GM19099 (cell line): Measurements from ENCODE around the gene TMEM214.

Source experiments
- POLR2A ChIP-seq: IDR thresholded peaks from 3 replicates; pipeline ENCODE4 v1.6.1; 2011; ENCODE audit warnings: low read depth; ENCODE audit not compliant: insufficient read length; ENCODE audit errors: extremely low read depth

Gene TMEM214

DNA sequence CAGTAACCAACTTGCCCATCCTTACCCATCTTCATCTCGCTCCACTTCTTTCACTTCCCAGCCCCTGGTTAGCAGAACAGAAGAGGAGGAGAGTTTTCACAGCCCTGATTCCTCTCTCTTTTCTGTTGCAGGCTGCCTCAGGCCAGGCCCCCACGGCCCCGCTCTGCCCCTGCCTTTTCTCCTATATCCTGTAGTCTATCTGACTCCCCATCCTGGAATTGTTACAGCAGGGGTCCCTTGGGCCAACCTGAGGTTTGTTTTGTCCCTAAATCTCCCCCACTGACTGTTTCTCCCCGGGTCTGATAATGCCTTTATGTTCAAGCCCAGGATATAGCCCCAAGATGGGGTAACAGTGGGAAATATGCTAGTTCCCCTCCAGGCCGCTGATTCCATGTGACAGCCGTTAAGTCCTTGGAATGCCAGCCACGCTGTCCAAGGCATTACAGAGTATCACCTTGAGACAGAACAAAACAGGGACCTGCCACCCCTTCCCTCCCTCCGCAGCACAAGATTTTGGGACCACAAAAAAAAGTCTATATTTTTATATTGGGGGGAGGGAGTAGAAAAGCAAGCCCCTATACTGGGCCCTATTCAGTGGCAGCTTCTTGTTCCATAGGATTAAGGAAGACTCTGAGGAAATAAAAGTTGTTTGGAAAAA, 37.3 kb downstream of the TMEM214 start:
- no peak for TF ChIP-seq POLR2A

DNA sequence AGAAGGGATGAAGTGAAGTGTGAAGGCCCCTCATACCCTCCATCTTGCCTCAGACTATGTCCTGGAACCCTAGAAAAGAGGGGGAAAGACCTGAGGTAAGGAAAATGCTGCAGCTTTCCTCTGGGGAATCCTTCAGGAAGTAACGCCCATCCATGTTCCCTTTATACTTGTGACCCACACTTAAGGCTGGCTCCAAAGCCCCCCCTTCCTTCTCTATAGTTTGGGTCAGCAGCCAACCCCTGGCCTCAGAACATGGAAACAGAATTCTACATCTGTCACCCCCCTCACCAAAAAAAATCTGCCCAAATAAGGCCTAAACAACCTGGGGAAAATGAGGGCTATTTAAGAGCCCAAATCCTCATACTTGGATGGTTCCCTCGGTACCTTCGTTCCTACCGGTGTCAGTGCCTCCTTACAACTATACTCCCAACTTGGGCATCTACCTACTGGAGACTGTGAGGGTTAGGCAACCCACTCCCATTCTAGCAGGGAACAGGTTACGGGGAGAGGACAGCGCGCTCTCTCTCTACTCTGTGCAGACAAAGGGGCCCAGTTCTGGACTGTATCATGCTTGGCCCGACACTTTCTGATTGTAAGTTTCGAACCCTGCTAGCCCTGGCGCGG, 38.0 kb downstream of the TMEM214 start:
- no peak for TF ChIP-seq POLR2A

DNA sequence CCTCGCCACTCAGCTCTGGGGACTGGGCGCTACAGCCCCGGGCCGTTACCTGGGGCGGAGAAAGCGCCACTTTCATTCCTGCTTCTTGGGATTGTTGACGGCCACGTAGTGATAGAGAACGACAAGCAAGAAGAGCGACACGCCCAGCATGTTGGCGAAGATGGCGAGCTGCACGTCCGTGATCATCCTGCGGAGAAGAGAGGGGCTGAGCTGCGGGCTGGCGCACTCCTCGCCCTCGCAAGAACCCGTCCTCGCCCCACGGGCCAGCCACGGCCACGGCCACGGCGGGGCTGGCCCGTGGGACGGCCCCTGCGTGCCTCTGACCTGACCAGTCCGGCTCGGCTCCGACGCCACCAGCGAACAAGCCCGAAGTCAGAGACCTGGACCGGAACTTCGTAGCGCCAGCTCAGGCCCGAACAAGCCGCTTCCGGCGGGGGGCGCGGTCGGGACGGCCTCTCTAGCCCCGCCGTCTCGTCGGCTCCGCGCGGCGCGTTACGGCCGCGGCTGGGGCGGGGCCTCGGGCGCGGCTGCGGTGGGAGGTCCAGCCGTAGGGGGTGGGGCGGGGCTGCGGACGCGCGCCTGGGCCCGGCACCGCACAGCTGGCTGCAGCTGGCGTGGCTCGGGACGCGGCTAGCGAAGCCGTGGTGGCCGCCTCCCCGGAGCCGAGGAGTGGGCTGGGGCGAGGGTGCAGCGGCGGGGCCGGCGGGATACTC, 38.7 kb downstream of the TMEM214 start, which contains the start of gene OST4:
Gene OST4 (minus strand): TSS at position 378 of the 713 bp plus-strand sequence.
- peak; percentile 94 for TF ChIP-seq POLR2A

DNA sequence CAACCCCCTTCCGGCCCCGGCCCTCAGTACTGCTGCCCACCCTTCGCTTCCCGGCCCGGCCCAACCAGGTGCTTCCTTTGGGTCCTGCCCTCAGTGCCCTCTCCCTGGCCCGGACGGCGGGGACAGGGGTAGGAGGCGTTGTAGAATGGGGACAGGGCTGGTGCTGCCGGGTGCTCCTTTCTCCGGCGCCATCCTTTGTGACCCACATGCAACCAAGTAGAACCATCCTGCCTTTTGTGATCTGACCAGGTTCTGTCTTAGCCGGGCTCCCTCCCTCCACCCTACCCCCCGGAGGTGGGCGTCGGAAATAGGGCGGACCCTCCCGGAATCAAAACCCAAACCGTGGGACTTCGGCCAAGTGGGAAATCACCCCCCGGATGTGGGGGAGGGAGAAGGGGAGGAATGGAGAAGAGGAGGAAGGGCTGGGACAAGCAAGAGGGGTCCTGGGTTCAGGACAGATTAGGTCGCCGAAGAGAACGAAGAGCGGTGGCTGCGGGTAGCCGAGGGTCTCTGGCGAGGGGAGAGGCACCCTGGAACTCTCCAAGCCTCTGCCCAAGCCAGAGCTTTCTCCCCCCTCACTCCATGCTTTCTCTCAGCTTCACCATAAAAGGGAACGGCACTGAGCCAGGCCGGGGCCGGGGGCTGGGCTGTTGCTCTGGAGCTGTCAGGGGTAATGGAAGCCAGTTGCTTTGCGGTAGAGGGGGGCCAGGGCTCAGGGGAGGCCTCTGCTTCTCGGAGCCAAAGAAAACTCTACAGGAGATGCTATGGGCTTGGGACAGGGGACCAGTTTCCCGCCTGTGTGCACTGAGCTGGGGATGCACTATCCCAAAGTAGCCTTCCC, 39.4 kb downstream of the TMEM214 start:
- TF ChIP-seq POLR2A: no peak

DNA sequence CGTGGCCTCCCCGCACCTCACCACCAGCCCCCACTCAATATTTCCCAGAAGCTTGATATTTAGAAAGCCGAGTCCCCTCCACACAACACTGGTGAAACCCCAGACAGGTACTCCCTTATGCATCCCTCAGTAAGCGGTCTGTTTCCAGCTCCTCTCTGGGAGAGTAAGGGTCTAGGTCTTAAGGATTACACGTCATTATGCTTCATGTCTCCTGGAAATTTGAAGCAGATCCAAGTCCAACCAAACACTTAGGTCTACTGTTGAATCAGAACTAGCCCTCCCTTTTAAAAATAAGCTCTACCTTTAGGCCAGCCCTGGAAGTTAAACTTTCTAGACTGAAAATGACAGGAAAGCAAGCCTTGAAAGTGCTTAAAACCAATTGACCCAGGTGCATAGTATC, 40.2 kb downstream of the TMEM214 start:
- TF ChIP-seq POLR2A: no peak

DNA sequence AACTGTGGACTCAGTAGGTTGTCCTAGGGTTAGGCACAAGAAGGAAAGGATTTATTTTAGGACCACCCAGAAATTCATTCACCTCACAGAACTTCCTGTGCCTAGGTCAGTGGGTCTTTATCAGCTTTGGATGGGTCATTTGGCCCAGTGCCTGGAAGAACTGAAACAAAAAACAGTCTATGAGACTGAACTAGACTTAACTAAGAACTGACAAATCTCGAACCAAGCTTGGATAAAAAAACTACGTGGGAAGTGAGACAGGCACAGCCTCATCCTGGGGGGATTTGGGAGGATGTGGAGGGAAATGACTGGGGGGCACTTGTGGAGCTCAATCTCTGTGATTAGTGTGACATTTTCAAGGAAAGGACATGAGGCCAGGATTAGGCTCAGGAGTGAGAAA, 41.0 kb downstream of the TMEM214 start:
- TF ChIP-seq POLR2A: no peak

DNA sequence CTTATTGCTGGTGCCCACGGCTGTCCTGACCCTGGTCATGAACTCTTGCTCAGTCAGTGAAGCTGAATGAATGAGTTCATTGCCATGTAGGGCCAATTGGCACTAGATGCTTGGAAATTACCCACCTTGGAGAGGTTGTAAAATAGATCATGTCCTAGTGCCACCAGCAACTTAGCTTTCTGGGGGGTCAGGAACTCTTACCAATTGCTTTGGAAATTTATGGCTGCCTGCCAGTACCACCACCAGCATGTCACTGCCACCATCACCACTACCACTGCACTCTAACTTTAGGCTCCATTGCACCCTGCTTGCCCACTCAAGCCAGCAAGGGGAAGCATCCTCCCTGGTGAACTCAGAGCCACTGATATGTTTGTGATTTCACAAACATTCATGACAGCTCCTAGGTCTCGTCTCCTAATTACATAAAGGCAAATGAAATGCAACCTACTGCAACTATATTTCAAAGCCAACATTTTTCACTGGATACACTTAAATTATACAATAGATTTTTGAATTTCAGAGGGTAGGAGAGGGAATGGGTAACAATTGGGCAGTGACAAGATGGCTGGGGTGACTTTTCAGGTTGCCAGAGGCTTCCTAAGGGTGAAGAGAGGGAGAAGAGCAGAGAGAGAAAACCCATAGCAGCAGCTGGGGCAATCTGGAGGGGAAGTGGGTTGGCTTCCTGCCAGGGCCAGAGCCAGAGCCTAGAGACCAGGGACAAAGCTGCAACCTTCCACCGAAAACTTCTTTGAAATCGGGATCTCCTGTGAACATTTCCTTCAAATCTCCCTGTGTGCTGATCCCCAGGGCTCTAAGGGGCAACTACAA, 42.2 kb downstream of the TMEM214 start:
- peak; percentile 26 for TF ChIP-seq POLR2A

DNA sequence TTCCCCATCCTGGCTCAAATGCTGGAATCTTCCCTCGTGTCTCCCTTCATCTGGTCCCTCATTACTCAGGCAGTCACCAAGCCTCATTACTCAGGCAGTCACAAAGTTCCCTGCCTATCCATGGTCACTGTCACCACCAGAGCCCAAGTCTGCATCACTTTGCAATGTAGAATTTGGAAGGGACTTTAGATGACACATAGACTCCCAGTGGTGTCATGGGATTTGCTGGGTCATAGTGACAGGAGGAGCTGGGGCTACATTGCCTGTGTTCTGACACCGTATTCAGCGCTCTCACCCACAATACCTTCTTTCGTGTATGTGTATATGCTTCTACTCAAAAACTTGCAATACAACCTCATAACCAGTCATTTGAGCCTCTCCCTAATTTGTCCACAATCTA, 43.6 kb downstream of the TMEM214 start:
- TF ChIP-seq POLR2A: no peak

DNA sequence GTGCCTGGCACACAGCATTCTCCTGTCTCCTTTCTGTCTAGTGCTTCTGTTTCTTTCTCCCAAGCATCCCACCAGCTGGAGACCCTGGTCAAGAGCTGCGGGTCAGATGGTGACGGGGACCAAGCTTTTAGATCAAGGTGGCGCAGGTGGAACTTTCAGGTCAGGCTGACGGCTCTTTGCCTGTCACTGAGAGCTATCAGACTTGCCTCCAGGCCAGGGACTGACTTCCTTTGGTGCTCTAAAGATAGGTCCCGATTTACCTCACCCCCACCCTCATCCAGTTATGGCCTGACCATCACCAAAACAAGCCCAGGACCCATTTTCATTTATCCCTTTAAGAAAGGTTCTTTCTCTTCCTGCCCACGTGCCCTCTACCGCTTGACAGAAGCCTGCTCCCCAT, 44.5 kb downstream of the TMEM214 start:
- TF ChIP-seq POLR2A: no peak

DNA sequence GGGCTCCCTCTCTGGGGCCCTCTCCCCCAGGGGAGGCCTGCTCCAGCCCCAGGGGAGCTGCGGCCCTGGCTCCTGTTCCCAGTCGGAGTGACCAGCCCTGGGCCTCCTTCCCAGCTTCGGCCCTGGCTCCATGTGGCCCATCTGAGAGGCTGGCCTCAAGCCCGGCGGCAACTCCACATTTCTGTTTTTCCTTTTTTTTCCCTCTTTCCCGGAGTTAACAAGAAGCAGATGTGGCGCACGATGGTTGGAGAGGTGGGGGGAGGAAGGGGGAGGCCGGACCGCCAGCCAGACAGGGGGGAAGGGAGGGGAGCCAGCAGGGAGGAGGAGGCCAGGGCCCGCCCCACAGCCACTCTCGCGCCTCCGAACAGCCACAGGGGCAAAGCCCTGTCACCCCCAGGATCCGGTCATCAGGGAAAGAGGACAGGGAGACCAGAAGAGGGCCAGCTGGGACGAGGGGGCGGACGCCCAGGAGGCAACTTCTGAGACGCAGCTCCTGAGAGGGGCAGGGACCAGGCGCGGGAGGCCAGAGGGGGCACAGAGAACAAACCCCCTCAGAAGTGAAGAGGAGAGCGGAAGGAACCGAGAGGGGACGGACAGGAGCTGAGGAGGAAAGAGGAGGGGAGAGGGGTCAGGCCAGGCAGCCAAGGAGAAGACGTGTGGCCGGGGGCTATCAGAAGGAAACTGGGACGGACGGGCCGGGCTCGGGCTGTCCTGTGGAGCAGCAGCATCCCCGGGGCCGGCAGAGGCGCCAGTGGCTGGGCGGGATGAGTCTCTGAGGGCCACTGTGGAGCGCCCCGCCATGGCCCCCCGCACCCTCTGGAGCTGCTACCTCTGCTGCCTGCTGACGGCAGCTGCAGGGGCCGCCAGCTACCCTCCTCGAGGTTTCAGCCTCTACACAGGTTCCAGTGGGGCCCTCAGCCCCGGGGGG, 45.8 kb downstream of the TMEM214 start, which contains the start of gene EMILIN1:
Gene EMILIN1 (plus strand): TSS at position 349 of the 928 bp plus-strand sequence. CDS start 451 bp downstream, at position 800.
- no peak for TF ChIP-seq POLR2A

DNA sequence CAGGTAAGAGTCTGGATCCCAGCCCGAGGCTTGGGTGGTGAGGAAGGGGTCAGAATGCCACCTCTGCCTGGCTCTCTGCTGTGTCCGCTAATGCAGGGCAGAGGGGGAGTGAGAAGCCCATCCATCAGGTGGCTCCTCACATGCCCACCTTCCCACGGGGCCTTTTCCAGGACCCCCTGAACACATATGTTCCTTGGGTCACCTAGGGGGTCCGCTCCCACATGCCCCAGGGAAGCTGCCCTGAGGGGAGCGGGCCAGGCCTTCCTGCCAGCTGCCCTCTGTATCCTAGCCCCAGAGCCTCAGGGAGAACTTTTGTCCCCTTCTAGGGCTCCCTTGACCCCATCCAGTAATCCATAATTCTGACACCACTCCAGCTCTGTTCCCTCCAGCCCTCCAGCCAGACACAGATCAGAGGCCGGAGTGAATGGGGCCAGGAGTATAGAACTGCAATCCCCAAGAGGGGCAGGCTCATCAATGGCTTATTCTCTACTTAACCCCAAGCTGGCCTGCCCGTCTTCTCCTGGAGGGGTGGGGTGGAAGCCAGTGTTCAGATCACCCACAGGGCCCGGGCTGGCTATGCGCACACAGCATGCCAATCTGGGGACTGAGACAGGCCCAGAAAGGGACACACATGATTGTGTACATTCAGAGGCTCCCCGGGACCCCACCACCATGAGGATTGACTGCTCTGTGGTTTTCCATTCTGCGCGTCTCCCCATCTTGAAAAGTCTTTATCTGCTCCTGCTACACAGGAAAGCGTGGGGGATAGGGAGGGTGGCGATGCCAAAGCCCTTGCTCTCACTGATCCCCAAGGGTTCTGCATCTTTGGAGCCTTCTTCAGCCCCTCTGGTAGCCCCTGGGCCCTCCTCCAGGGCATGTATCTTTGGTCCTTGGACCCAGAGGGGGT, 46.7 kb downstream of the TMEM214 start:
- TF ChIP-seq POLR2A: no peak

DNA sequence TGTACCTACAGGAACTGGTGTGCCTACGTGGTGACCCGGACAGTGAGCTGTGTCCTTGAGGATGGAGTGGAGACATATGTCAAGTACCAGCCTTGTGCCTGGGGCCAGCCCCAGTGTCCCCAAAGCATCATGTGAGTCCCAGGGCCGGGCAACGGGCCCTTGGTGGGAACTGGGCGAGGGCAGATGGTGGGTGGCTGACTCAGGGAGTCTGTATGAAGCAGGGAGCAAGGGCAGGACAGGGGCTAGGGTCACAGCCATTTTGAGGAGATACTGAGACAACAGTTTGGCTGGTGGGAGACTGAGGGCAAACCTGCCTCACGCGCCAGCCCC, 47.3 kb downstream of the TMEM214 start:
- TF ChIP-seq POLR2A: no peak
